GM23338 (cell line): ENCODE results near the gene KLC4. TPM values are rescaled to one million over a fixed set of nuclear protein-coding genes. Genes with fewer than 3 reads are reported as not detected.
A peak's percentile ranks its signal among the peaks of the same experiment; 100 is the strongest.

Experiments
- ATAC-seq: fragments of 200-7000 bp; cut with Tn5 transposase; 3 replicates; pipeline ENCODE4 v1.9.1; 2020
- DNase-seq: peaks from one replicate; pipeline ENCODE4 v3.0.0-alpha.2; 2015; ENCODE audit warnings: low spot score
- H2AFZ ChIP-seq: fragments of 200-600 bp; sonication (generic); 2 replicates; pipeline ENCODE4 v1.8.0; 2016; ENCODE audit warnings: antibody characterized with exemption, mild to moderate bottlenecking, moderate library complexity
- H3F3A ChIP-seq: fragments of 200-600 bp; sonication (generic); replicated peaks from 2 replicates; pipeline ENCODE4 v1.8.0; 2017; ENCODE audit warnings: antibody characterized with exemption, mixed run types, low read depth
- H3K27ac ChIP-seq: fragments of 200-600 bp; sonication (generic); 2 replicates; pipeline ENCODE4 v1.6.1; 2016; ENCODE audit warnings: low read depth
- H3K27me3 ChIP-seq: fragments of 200-600 bp; sonication (generic); 2 replicates; pipeline ENCODE4 v1.8.0; 2016; ENCODE audit warnings: mild to moderate bottlenecking, mixed run types, moderate library complexity; ENCODE audit not compliant: insufficient read depth
- H3K36me3 ChIP-seq: fragments of 200-600 bp; sonication (generic); 2 replicates; pipeline ENCODE4 v1.8.0; 2016; ENCODE audit warnings: mild to moderate bottlenecking; ENCODE audit not compliant: insufficient read depth
- H3K4me1 ChIP-seq: fragments of 200-600 bp; sonication (generic); 2 replicates; pipeline ENCODE4 v1.8.0; 2016; ENCODE audit warnings: mild to moderate bottlenecking, moderate library complexity; ENCODE audit not compliant: insufficient read depth
- H3K4me2 ChIP-seq: fragments of 200-600 bp; sonication (generic); 2 replicates; pipeline ENCODE4 v1.7.1; 2017; ENCODE audit warnings: mixed run types
- H3K4me3 ChIP-seq: fragments of 200-600 bp; sonication (generic); 2 replicates; pipeline ENCODE4 v1.6.1; 2016; ENCODE audit warnings: mixed run types
- H3K79me2 ChIP-seq: fragments of 200-600 bp; sonication (generic); replicated peaks from 2 replicates; pipeline ENCODE4 v1.8.0; 2017; ENCODE audit warnings: mild to moderate bottlenecking; ENCODE audit not compliant: insufficient read depth
- H3K9me2 ChIP-seq: fragments of 200-600 bp; sonication (generic); 2 replicates; pipeline ENCODE4 v1.8.0; 2017; ENCODE audit not compliant: insufficient read depth
- H4K20me1 ChIP-seq: fragments of 200-600 bp; sonication (generic); replicated peaks from 2 replicates; pipeline ENCODE4 v1.8.0; 2017; ENCODE audit warnings: mild to moderate bottlenecking; ENCODE audit not compliant: insufficient read depth
- H3K27ac Mint-ChIP-seq: 2 replicates; pipeline ENCODE4 v1.8.0; 2020; ENCODE audit warnings: inconsistent platforms, mild to moderate bottlenecking, moderate library complexity, mixed read lengths
- H3K27me3 Mint-ChIP-seq: 3 replicates; pipeline ENCODE4 v1.8.0; 2022; ENCODE audit warnings: low read depth, mild to moderate bottlenecking, moderate library complexity, mixed read lengths, inconsistent platforms; ENCODE audit not compliant: insufficient read depth, poor library complexity
- H3K36me3 Mint-ChIP-seq: 3 replicates; pipeline ENCODE4 v1.8.0; 2021; ENCODE audit warnings: low read depth, mild to moderate bottlenecking, inconsistent platforms, moderate library complexity, mixed read lengths
- H3K4me1 Mint-ChIP-seq: 3 replicates; pipeline ENCODE4 v1.8.0; 2020; ENCODE audit warnings: mild to moderate bottlenecking, inconsistent platforms, mixed read lengths
- H3K4me3 Mint-ChIP-seq: 3 replicates; pipeline ENCODE4 v1.8.0; 2021; ENCODE audit warnings: moderate library complexity, mild to moderate bottlenecking, inconsistent platforms, mixed read lengths
- H3K9me3 Mint-ChIP-seq: 3 replicates; pipeline ENCODE4 v1.8.0; 2020; ENCODE audit warnings: moderate library complexity, mild to moderate bottlenecking, inconsistent platforms, mixed read lengths
- CREB1 ChIP-seq: fragments of 250-450 bp; sonication (Bioruptor Pico); IDR thresholded peaks from 2 replicates; pipeline ENCODE4 v1.5.0; 2020; ENCODE audit warnings: low read depth, mild to moderate bottlenecking, moderate library complexity
- ETS1 ChIP-seq: IDR thresholded peaks from 2 replicates; pipeline ENCODE4 v1.6.1; 2016; ENCODE audit warnings: antibody characterized with exemption
- EZH2 ChIP-seq: fragments of 200-600 bp; sonication (generic); IDR thresholded peaks from one replicate; pipeline ENCODE4 v1.8.0; 2017; ENCODE audit warnings: antibody characterized with exemption, mild to moderate bottlenecking, low read depth; ENCODE audit not compliant: unreplicated experiment
- JUNB ChIP-seq: IDR thresholded peaks from one replicate; pipeline ENCODE4 v1.6.1; 2016; ENCODE audit warnings: antibody characterized with exemption; ENCODE audit not compliant: unreplicated experiment
- NANOG ChIP-seq: IDR thresholded peaks from 2 replicates; pipeline ENCODE4 v1.6.1; 2016; ENCODE audit warnings: antibody characterized with exemption, borderline replicate concordance
- POLR2AphosphoS5 ChIP-seq: IDR thresholded peaks from 2 replicates; pipeline ENCODE4 v1.6.1; 2016; ENCODE audit warnings: antibody characterized with exemption, low read depth
- ZNF331 ChIP-seq: fragments of 250-450 bp; sonication (Bioruptor Pico); IDR thresholded peaks from 2 replicates; pipeline ENCODE4 v1.5.0; 2020; ENCODE audit warnings: low read depth, mild to moderate bottlenecking, moderate library complexity
- ZNF462 ChIP-seq: fragments of 250-450 bp; sonication (Bioruptor Pico); IDR thresholded peaks from 2 replicates; pipeline ENCODE4 v1.5.0; 2020; ENCODE audit warnings: mild to moderate bottlenecking, moderate library complexity
- polyA plus RNA-seq: library from polyadenylated mRNA; unstranded; fragments of >200 nt; fragmentation: Nextera tagmentation; extraction: Ambion mirVana; gene quantifications from 2 replicates; pipeline ENCODE4 v1.2.1, GENCODE V29; 2016
- total RNA-seq: library from RNA; depleted of rRNA; stranded (reverse); fragments of >200 nt; shearing (Covaris generic); gene quantifications from 2 replicates; pipeline ENCODE4 v1.2.3, GENCODE V29; 2014
- TF ChIP-seq, protein P1 (sequence below), 2 experiments: fragments of 200-600 bp in 1 of 2; sonication (generic) in 1 of 2; conservative IDR thresholded peaks; 2 replicates each; pipeline versions ENCODE4 v1.5.1 to v1.6.1; 2016 to 2017; ENCODE audit warnings: antibody characterized with exemption in 2 of 2, low read depth in 2 of 2, mild to moderate bottlenecking in 2 of 2, moderate library complexity in 1 of 2
- TF ChIP-seq, protein P2 (sequence below): IDR thresholded peaks from one replicate; pipeline ENCODE4 v1.6.1; 2018; ENCODE audit warnings: antibody characterized with exemption; ENCODE audit not compliant: unreplicated experiment

Gene KLC4
- total and polyA plus RNA-seq, 2 experiments from 2014 or later = 14.9 to 17.4 TPM

DNA sequence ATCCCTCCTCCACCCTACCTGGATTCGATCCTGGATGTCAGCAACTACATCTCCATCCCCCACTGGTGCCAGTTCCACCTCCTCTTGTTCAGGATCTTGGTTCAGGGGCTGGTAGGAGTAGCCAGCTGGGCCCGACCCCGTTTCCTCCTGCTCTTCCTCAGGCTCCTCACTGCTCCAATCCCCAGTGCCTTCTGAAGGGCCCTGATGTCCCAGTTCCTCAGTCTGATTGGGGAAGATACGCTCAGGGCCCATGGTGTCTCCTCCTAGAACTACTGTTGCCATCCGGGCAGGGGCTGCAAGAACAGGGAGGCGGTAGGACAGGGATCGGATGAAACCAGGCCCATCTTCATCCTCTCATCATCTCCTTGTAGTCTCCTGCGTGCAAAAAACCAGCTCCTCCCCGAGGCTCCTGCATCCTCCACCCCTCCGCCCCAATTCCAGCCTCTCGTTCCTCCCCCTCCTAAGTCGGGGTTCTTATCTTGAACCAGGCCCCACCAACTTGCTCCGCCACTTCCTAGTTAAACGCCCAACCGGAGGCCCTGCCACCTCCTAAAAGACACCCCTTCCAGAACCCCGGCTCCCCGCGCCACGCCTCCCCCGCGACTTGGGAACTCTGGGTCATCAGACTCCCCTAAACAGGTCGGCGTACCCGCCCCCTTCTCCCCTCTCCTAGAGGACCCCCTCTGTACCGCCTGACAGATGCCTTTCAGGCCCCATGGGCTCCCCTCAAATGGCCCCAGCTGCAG is 46.2 kb upstream of the KLC4 start (continued):
- TF ChIP-seq ZNF462 (CRISPR knock-in tag) = no peak
- TF ChIP-seq POLR2AphosphoS5 = no peak
- TF ChIP-seq ZNF331 (CRISPR knock-in tag) = no peak
- TF ChIP-seq JUNB = no peak

DNA sequence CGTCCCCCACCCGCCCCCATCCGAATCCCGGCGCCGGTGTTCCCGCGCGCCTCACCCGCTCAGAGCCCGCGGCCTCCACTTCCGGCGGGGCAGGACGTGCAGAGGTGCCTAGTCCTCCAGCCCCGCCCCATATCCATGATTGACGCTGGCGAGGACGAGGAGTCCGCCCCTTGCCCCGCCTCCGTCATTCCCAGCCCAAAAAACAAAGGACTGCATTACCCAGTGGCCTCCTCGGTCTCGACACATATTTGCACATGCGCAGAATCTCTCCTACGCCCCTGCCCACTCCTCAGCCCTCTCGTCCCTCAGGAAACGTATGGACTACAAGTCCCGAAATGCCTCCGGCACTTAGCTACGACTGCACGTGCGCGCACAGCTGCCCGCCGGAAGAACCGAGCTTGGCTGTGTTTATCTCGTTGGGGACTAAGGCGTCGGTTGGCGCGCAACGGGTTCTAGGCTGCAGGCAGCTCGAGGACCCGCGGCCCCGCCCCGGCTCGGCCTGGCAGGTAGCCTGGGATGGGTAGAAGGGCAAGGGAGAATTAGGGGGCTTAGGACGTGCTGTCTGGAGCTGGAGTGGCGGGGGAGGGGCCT is 45.5 kb upstream of the KLC4 start, which contains the start of the genes KLHDC3 and MEA1:
KLHDC3 (plus strand) TSS at position 407 of the 591 bp plus-strand sequence. CDS start 2,944 bp downstream, outside the sequence.
MEA1 (minus strand) TSS at position 104 of the 591 bp plus-strand sequence. CDS start 133 bp downstream, outside the sequence.
- Mint-ChIP-seq H3K9me3 (no peaks in the 10 kb centered on the region), H3K4me3 (peak within 1 kb of the TSS; percentile 92), H3K36me3 (peaks cover 67% of the 10 kb centered on the region), H3K27me3 (peaks cover 23% of the 10 kb centered on the region), H3K27ac (peak within 1 kb of the TSS; percentile 95), H3K4me1 (peaks cover 30% of the 10 kb centered on the region)
- TF ChIP-seq CREB1 (CRISPR knock-in tag) = peak; percentile 80
- TF ChIP-seq, protein P1, sequence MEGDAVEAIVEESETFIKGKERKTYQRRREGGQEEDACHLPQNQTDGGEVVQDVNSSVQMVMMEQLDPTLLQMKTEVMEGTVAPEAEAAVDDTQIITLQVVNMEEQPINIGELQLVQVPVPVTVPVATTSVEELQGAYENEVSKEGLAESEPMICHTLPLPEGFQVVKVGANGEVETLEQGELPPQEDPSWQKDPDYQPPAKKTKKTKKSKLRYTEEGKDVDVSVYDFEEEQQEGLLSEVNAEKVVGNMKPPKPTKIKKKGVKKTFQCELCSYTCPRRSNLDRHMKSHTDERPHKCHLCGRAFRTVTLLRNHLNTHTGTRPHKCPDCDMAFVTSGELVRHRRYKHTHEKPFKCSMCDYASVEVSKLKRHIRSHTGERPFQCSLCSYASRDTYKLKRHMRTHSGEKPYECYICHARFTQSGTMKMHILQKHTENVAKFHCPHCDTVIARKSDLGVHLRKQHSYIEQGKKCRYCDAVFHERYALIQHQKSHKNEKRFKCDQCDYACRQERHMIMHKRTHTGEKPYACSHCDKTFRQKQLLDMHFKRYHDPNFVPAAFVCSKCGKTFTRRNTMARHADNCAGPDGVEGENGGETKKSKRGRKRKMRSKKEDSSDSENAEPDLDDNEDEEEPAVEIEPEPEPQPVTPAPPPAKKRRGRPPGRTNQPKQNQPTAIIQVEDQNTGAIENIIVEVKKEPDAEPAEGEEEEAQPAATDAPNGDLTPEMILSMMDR (conservative IDR thresholded peaks at IDR 0.05; ENCODE audit: low read depth in 2 of 2) = no peak
- TF ChIP-seq EZH2 = no peak
- no peak for TF ChIP-seq ZNF331 (CRISPR knock-in tag)
- no peak for TF ChIP-seq JUNB
- no peak for TF ChIP-seq NANOG
- TF ChIP-seq, protein P2, sequence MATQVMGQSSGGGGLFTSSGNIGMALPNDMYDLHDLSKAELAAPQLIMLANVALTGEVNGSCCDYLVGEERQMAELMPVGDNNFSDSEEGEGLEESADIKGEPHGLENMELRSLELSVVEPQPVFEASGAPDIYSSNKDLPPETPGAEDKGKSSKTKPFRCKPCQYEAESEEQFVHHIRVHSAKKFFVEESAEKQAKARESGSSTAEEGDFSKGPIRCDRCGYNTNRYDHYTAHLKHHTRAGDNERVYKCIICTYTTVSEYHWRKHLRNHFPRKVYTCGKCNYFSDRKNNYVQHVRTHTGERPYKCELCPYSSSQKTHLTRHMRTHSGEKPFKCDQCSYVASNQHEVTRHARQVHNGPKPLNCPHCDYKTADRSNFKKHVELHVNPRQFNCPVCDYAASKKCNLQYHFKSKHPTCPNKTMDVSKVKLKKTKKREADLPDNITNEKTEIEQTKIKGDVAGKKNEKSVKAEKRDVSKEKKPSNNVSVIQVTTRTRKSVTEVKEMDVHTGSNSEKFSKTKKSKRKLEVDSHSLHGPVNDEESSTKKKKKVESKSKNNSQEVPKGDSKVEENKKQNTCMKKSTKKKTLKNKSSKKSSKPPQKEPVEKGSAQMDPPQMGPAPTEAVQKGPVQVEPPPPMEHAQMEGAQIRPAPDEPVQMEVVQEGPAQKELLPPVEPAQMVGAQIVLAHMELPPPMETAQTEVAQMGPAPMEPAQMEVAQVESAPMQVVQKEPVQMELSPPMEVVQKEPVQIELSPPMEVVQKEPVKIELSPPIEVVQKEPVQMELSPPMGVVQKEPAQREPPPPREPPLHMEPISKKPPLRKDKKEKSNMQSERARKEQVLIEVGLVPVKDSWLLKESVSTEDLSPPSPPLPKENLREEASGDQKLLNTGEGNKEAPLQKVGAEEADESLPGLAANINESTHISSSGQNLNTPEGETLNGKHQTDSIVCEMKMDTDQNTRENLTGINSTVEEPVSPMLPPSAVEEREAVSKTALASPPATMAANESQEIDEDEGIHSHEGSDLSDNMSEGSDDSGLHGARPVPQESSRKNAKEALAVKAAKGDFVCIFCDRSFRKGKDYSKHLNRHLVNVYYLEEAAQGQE = no peak
- TF ChIP-seq POLR2AphosphoS5 = peak; percentile 90
- TF ChIP-seq ETS1 = peak; percentile 96
- Histone ChIP-seq H3K36me3 (peaks cover 13% of the 10 kb centered on the region; the same call in 1 of the 2 replicates), H3K9me2 (no peaks in the 10 kb centered on the region), H3K27ac (peak within 1 kb of the TSS; percentile 83), H4K20me1 (peaks cover 15% of the 10 kb centered on the region), H3K4me1 (peaks cover 16% of the 10 kb centered on the region), H3K4me2 (peak within 1 kb of the TSS; percentile 99), H3K79me2 (peaks cover 45% of the 10 kb centered on the region), H3K27me3 (no peaks in the 10 kb centered on the region), H3F3A (0 out of 2 replicates have a peak, but pooled peaks cover 21% of the 10 kb centered on the region), H3K4me3 (peak within 1 kb of the TSS; percentile 94), H2AFZ (peak within 1 kb of the TSS; percentile 12; the same call in 1 of the 2 replicates)
- DNase-seq = peak; percentile 100
- ATAC-seq = peak; percentile 89
